Fibroblast of mammary gland (primary cell): Measurements from ENCODE around the gene RTN4R.

Source experiments
- DNase-seq: peaks from one replicate; pipeline ENCODE4 v3.0.0-alpha.2; 2010; ENCODE audit warnings: low read depth
- H3K4me3 ChIP-seq: 2 replicates; pipeline ENCODE4 v1.5.1; 2011; ENCODE audit warnings: low read depth, mild to moderate bottlenecking, low read length, moderate library complexity; ENCODE audit not compliant: control insufficient read depth
- TF ChIP-seq, protein P1 (sequence below): conservative IDR thresholded peaks from 2 replicates; pipeline ENCODE4 v1.5.1; 2011; ENCODE audit warnings: low read depth, low read length, inconsistent platforms; ENCODE audit not compliant: control insufficient read depth, insufficient read depth

The RTN4R gene

DNA sequence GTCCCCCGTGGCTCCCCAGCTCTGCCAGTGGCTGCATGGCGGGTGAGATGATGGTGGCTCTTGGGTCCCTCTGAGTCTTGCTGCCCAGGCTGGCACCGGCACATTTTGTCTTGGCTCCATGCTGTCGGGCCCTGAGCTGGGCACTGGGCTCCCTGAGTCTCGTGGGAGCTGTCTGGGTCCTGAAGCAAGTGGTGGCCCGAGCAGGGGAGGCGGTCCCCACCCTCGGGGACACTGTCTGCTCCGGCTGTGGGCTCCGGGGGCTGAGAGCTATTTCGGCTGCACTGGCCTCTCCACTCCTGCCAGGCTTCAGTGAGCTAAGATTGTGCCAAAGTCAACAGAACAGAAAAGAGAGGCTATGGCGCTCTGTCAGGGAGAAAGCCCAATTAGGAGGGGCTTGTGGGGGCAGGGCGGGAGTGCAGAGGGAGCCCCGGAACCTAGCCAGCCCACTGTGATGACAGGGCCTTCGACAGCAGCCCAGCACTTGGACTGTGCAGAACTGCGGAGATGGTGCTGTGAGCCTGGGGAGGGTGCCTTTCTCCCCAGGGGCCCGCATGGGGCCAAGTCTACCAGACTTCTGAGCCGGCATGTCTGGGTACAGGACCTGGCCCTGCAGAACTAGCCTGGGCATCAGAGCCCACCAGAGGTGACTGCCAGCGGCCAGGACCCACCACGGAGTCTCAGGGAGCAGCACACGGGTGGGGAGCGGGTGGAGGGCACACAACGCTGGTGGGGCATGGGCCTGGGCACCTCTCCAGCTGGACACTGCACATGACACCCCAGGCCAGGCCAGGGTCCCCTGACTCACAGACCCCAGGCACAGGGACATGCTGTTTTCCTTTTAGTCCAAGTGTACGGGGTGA is 38.0 kb downstream of the RTN4R start:
- H3K4me3 ChIP-seq, result no peak overlapping the region
- TF ChIP-seq, protein P1, sequence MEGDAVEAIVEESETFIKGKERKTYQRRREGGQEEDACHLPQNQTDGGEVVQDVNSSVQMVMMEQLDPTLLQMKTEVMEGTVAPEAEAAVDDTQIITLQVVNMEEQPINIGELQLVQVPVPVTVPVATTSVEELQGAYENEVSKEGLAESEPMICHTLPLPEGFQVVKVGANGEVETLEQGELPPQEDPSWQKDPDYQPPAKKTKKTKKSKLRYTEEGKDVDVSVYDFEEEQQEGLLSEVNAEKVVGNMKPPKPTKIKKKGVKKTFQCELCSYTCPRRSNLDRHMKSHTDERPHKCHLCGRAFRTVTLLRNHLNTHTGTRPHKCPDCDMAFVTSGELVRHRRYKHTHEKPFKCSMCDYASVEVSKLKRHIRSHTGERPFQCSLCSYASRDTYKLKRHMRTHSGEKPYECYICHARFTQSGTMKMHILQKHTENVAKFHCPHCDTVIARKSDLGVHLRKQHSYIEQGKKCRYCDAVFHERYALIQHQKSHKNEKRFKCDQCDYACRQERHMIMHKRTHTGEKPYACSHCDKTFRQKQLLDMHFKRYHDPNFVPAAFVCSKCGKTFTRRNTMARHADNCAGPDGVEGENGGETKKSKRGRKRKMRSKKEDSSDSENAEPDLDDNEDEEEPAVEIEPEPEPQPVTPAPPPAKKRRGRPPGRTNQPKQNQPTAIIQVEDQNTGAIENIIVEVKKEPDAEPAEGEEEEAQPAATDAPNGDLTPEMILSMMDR, result no peak
- DNase-seq, result no peak

DNA sequence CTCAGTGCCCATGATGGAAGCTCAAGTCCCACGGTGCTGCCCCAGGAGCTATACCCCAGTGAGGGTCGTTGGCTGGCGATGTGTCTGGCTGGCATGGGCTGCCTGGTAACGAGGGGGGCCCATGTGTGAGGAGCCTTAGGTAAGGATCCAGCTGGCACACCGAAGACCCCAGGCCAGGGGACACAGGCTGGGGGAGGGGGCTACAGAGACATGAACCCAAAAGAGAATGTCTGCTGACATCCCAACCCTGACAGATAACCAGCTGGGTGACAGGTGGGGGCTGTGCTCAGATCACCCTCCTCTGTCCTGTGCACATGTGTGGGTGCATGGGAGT is 39.2 kb downstream of the RTN4R start:
- TF ChIP-seq, protein P1, result no peak
- H3K4me3 ChIP-seq, result no peak overlapping the region
- DNase-seq, result no peak

DNA sequence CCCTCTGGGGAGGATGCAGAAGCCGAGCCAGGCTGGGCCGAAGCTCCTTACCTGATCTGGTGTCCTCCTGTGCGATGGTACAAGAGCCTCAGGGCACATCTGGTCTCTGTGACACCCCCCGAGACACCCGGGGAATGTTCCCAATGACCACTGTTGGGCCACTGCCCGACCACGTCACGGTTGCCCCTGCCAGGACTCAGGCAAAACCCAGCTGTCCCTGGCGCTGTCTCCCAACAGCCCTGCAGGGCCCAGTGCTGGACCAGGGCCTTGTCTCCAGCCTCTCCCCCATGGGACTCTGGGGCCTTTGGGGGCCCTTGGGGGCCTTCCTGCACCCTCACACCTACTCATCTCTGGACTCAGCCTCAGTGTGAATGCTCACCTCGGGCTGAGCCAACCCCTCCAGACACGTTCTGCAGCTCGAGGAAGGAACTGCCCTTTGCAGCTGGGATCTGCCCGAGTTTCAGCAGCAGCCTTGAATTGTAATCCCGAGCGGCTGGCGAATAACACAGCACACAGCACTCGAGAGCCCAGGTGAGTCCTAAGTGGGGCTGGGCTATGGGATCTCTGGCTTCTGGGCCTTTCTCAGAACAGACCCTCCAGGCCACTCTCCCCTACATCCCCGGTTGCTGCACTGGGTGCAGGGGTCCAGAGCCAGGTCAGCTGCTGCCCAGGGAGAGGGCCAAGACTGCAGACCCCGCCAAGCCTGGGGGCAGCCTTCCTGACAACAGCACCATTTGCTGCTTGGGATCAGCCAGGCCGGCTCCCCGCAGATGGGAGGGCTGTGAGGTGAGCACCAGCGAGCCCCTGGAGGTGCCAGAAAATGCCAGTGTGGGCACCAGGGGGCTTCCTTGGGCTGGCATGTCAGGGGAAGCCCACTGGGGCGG is 39.8 kb downstream of the RTN4R start:
- no peak for DNase-seq
- H3K4me3 ChIP-seq, result no peak overlapping the region
- TF ChIP-seq, protein P1, result no peak

DNA sequence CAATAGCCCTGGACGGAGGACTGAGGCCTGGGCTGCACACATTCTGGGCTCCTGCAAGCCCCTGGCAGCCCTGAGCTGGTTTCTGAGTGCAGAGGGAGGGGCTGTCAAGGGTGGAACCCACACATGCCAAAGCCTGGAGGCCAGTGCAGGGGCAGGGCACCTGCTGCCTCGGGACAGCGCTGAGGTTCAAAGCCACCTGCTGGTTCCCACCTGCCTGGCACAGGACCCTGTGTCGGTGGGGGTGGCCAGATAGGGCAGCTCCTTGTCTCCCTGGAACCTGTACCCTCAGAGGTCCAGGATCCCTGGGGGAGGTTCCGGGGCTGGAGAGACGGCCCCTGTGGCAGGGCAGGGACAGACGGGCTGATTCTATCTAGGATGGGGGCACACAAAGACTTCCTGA is 40.8 kb downstream of the RTN4R start:
- TF ChIP-seq, protein P1, result no peak
- DNase-seq, result no peak
- no peak overlapping the region for H3K4me3 ChIP-seq

DNA sequence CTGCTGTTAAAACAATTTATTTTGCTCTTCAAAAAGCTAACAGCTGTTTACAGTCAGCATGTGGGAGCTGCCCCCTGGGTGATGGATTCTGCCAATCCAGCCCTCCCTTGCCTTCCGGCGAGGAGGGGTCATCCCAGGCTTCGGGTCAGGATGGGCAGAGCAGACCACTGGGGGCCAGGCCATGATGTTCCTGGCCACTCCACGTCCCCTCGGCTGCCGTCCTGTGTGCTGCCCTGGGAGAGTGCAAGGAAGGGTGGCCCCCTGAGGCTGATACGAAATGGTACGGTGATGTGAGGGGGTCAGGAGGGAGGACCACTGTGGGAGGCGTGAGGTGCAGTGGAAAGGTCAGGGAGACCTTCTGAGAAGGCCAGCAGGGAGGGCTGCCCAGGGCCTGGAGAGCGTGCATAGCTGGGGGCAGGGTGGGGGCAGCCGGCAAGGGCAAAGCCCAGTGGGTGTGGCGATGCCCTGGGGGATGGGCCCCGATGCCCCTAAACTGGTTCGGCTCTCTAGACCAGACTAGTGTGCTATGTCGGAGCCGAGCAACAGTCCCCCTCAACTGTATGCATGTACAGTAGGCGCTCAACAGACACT is 41.3 kb downstream of the RTN4R start:
- no peak for DNase-seq
- H3K4me3 ChIP-seq, result no peak overlapping the region
- TF ChIP-seq, protein P1, result no peak

DNA sequence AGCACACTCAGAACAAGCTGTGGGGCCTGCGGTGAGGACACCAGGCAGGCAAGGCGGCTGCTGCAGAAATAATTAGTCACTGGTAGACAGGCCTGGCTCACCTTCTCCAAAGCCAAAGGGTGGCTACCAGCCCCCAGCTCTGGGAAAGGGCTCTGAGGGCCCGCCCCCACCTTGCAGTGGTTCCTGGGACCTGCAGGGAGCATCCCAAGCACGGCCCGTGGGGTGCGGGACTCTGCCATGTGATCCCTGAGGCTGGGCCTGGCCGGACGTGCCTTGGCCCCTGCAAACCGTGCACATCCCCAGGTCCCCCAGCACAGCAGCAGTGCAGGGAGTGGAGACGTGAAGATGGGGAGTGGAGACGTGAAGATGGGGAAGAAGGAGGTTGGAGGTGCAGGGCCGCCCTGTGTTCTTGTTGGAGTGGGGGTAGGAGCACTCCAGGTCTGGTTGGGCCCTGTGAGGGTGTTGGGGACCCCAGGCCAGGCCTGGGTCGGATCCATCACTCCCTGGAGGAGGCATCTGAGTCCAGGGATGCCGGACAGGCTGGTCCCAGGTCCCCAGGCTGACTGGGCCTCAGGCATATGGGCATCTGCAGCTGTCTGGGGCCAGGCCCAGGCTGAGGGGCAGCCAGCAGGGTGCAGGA is 41.9 kb downstream of the RTN4R start:
- TF ChIP-seq, protein P1, result no peak
- no peak overlapping the region for H3K4me3 ChIP-seq
- no peak for DNase-seq
